HL-60 (cell line): ENCODE data around the gene DLX1.
"Not testable (repeated sequence)": the region's sequence is repeated elsewhere in the genome, so short reads cannot be mapped to it uniquely, and the experiment has no call there.

Source experiments
- DNase-seq, 2 experiments: peaks; one replicate each; pipeline ENCODE4 v3.0.0-alpha.2; 2010 to 2020; ENCODE audit warnings: low read depth in 1 of 2, low spot score in 1 of 2
- H3K27ac ChIP-seq: fragments of 250-450 bp; sonication (Bioruptor Pico); replicated peaks from 2 replicates; pipeline ENCODE4 v1.5.1; 2020; ENCODE audit warnings: mild to moderate bottlenecking, moderate library complexity
- H3K27me3 ChIP-seq: fragments of 250-450 bp; sonication (Bioruptor Pico); 2 replicates; pipeline ENCODE4 v1.5.1; 2021; ENCODE audit warnings: mild to moderate bottlenecking, moderate library complexity; ENCODE audit not compliant: insufficient read depth, poor library complexity, severe bottlenecking
- H3K4me3 ChIP-seq: replicated peaks from 2 replicates; pipeline ENCODE4 v1.5.1; 2011; ENCODE audit warnings: mild to moderate bottlenecking, control low read depth, low read length; ENCODE audit not compliant: insufficient read depth
- GABPA ChIP-seq: IDR thresholded peaks from 2 replicates; pipeline ENCODE4 v1.6.1; 2012; ENCODE audit warnings: low read depth
- POLR2AphosphoS5 ChIP-seq: IDR thresholded peaks from 2 replicates; pipeline ENCODE4 v1.6.1; 2012; ENCODE audit warnings: low read depth
- SPI1 ChIP-seq: IDR thresholded peaks from 2 replicates; pipeline ENCODE4 v1.6.1; 2012; ENCODE audit warnings: low read depth, mild to moderate bottlenecking, borderline replicate concordance
- TF ChIP-seq, protein P1 (sequence below): IDR thresholded peaks from 2 replicates; pipeline ENCODE4 v1.6.1; 2012; ENCODE audit warnings: low read depth; ENCODE audit not compliant: insufficient replicate concordance
- TF ChIP-seq, protein P2 (sequence below): IDR thresholded peaks from one replicate; pipeline ENCODE4 v1.5.1; 2011; ENCODE audit warnings: low read length, control low read depth, inconsistent platforms; ENCODE audit not compliant: insufficient read depth

The DLX1 gene

DNA sequence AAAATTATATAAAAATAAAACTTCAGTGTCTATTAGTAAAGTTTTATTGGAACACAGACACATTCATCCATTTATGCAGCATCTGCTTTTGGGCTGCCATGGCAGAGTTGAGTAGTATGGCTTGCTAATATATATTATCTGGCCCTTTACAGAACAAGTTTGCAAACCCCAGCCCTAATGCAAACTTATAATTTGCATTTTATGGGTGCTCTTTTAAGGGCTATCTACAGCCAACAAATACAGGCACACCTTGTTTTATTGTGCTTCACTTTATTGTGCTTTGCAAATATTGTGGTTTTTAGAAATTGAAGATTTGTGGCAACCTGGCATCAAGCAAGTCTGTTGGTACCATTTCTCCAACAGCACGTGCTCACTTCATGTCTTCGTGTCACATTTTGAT, 52.6 kb downstream of the DLX1 start:
- H3K4me3 ChIP-seq: no peak overlapping the region
- no peak overlapping the region for H3K27ac ChIP-seq
- no peaks in the 10 kb centered on the region for H3K27me3 ChIP-seq
- TF ChIP-seq, protein P1, sequence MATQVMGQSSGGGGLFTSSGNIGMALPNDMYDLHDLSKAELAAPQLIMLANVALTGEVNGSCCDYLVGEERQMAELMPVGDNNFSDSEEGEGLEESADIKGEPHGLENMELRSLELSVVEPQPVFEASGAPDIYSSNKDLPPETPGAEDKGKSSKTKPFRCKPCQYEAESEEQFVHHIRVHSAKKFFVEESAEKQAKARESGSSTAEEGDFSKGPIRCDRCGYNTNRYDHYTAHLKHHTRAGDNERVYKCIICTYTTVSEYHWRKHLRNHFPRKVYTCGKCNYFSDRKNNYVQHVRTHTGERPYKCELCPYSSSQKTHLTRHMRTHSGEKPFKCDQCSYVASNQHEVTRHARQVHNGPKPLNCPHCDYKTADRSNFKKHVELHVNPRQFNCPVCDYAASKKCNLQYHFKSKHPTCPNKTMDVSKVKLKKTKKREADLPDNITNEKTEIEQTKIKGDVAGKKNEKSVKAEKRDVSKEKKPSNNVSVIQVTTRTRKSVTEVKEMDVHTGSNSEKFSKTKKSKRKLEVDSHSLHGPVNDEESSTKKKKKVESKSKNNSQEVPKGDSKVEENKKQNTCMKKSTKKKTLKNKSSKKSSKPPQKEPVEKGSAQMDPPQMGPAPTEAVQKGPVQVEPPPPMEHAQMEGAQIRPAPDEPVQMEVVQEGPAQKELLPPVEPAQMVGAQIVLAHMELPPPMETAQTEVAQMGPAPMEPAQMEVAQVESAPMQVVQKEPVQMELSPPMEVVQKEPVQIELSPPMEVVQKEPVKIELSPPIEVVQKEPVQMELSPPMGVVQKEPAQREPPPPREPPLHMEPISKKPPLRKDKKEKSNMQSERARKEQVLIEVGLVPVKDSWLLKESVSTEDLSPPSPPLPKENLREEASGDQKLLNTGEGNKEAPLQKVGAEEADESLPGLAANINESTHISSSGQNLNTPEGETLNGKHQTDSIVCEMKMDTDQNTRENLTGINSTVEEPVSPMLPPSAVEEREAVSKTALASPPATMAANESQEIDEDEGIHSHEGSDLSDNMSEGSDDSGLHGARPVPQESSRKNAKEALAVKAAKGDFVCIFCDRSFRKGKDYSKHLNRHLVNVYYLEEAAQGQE: no peak
- TF ChIP-seq POLR2AphosphoS5 (no peak), GABPA (no peak), SPI1 (no peak)
- TF ChIP-seq, protein P2, sequence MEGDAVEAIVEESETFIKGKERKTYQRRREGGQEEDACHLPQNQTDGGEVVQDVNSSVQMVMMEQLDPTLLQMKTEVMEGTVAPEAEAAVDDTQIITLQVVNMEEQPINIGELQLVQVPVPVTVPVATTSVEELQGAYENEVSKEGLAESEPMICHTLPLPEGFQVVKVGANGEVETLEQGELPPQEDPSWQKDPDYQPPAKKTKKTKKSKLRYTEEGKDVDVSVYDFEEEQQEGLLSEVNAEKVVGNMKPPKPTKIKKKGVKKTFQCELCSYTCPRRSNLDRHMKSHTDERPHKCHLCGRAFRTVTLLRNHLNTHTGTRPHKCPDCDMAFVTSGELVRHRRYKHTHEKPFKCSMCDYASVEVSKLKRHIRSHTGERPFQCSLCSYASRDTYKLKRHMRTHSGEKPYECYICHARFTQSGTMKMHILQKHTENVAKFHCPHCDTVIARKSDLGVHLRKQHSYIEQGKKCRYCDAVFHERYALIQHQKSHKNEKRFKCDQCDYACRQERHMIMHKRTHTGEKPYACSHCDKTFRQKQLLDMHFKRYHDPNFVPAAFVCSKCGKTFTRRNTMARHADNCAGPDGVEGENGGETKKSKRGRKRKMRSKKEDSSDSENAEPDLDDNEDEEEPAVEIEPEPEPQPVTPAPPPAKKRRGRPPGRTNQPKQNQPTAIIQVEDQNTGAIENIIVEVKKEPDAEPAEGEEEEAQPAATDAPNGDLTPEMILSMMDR: no peak
- DNase-seq: no peak

DNA sequence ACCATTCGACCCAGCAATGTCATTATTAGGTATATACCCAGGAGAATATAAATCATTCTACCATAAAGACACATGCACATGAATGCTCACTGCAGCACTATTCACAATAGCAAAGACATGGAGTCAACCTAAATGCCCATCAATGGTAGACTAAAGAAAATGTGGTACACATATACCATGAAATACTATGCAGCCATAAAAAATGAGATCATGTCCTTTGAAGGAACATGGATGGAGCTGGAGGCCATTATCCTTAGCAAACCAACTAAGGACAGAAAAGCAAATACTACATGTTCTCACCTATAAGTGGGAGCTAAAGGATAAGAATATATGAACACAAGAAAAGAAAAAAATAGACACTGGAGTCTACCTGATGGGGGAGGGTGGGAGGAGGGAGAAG, 53.4 kb downstream of the DLX1 start:
- DNase-seq, H3K27ac ChIP-seq, H3K4me3 ChIP-seq, H3K27me3 ChIP-seq: not testable (repeated sequence)
